ENCODE results near the gene ALS2CL.

The ALS2CL gene

GRCh38 chr3:46675426-46675825 is 18.1 kb downstream of the ALS2CL start:
- DNase-seq, result no peak

DNA sequence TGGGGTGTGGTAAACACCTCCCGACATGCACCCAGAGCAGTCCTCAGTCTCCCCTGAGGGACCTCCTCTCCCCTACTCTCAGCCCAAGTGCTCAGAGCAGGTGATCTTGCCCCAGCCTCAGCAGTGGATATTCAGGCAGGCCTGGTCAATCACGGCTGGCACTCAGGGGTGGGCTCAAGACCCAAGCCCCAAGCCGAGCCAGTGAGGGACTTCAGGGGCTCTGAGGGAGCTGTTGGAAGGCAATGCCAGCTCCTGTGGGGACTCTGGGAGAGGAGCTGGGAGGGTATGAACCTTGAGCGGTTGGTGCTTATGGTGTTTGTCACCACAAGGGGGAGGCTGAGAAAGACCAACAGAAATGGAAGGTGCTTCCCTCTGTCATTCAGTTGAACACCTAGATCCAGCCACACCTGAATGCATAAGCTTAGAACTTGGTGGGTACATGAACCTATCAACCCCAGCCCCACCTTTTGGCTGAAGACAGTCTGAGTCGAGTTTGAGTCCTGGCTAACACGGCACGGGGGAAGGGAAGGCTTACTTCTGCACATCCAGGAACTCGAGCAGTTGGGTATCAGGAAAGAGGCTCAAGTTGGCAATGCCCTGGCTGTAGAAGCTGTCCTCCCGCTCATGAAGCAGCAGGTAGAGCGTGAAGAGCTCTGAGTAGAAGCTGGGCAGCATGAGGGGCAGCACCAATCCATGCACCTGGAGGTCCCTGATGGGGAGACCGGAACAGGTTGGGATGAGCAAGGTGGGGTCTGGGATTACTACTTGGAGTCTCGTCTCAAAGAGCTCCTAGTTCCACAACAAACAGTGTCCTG is 19.2 kb downstream of the ALS2CL start:
- no peak for DNase-seq

- DNase-seq, result no peak
These were observed 20.1 kb downstream of the ALS2CL start for GRCh38 chr3:46673151-46674030.

DNA sequence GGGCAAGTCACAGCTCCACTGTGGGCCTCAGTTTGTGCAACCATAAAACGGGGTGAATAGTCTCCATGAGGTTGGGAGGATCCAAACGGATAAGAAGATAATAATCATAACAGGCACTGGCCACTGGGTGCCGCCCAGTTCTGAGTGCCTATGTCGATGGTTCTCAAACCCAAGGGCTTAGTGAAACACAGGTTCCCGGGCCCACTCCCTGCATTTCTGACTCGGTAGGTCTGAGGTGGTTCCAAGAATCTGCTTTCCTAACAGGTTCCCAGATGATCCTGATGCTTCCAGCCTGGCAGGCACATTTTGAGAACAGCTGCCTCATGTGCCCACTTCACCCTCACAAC is 21.2 kb downstream of the ALS2CL start:
- DNase-seq, result no peak

- no peak for DNase-seq
These were observed 21.7 kb downstream of the ALS2CL start for GRCh38 chr3:46671541-46672348.

- no peak for DNase-seq
These were observed 22.5 kb downstream of the ALS2CL start for GRCh38 chr3:46670891-46671427.

DNA sequence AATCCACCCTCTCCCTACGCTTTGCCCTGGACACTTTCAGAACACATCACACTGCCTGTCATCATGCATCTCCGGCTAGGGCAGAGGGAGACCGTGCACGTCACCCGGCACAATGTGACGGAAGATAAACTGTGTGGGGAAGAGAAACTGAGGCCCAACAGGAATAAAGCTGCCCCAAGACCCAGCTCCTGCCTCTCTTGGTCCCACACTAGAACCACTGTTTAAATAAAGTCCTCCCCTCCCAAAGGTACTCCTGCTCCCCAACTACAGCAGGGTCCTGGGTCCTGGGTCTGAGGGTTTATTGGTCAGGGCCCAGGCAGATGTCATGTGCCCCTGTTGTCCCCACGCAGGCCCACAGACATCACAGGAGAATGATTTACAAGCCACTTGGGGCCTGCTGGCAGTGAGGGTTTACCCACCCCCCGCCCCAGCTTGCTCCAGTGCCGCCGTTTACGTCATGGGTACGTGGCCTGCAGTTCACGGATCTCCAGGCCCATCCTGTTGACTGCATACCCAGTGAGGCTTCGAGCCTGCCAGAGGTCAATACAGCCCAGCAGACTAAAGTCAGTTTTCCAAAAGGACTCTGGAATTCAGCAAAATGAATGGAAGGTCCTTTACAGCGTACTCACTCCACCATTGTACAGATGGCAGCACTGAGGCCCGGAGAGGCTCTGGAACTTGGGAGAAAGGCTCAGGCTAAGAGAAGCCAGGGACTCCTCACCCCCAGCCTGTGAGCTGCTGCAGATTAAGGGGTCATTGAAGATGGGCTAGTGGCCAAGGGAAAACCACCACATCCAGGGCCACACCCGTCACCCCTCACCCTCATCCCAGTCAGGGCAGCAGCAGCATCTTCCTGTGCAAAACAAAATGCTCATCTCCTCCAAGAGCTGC is 23.2 kb downstream of the ALS2CL start:
- no peak for DNase-seq

- no peak for DNase-seq
These were observed 24.1 kb downstream of the ALS2CL start for GRCh38 chr3:46669191-46669999.

- DNase-seq, result no peak
These were observed 24.9 kb downstream of the ALS2CL start for GRCh38 chr3:46668591-46668990.

- DNase-seq, result no peak
These were observed 25.4 kb downstream of the ALS2CL start for GRCh38 chr3:46668116-46668515.

- no peak for DNase-seq
These were observed 25.8 kb downstream of the ALS2CL start for GRCh38 chr3:46667657-46668056.

DNA sequence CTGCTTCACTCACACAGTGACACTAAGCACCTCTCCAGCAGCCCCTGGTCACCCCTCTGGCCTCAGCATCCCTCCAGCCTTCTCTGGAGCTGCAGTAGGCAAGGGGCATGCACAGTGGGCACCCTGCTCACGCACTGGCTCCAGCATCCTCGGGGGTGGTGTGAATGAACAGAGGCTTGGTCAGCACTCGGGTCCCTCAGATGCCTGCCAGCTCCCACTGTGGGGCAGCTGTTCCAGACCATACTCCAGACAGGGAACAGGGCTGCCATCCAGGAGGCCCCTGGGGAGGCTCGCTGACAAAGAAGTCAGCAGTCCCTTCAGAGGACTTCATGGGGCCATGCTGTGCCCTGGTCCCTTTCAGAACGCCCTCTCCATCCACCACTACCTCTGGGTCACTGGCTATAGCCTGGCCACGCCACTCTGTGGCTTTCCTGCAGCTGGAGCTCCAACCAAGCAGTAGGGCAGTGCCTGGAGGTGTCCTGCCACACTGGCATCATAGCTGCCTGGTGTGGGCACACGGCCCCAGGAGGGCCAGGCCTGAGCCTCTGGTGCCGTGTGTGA is 26.3 kb downstream of the ALS2CL start:
- no peak for DNase-seq

DNA sequence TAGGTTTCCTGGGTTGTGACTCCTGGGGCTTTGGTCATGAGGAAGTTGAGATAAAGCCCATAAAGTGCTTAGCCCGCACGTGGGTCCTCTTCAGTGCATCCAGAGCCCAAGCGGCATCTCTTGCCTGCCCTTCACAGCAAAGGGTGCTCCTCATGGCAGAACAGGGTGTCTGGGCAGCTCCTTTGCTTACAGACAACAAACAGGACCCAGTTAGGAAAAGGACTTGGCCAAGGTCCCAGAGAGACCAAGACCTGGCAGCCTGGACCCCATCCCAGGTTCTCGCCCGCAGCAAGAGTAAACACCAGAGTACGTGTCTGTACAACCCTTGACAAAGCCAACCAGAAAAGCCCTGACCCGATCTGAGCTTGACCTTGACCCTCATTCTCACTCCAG is 27.0 kb downstream of the ALS2CL start:
- no peak for DNase-seq

DNA sequence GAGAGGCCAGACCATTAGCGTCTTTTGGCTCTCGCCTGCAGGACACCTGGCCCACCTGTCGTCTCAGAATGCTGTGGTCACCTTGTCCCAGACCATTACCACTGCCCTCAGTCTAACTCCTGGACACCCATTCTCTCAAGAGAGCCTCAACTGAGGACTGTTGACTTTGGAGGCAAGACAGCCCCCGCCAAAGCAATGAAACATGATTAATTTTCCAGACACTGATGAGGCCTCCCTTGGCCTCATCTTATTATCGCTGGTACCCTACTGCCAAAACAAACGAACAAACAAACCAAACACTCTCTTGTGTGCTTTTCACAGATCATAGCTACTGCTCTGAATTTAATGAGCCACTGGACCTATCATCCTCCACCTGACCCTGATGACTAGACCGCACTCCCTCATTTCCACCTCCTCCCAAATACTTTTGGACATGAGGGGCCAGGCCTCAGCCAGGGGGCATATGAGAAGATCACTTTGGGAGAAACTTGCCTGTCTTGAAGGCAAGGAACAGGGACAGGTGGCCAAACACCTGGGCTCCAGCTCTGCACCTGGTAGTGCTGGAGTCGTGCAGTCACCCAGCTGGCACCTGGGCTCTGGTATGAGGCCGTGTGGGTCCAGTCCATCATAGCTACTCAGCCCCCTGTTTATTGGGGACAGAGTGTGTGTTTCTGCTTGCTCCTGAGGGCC is 27.6 kb downstream of the ALS2CL start:
- DNase-seq, result no peak

DNA sequence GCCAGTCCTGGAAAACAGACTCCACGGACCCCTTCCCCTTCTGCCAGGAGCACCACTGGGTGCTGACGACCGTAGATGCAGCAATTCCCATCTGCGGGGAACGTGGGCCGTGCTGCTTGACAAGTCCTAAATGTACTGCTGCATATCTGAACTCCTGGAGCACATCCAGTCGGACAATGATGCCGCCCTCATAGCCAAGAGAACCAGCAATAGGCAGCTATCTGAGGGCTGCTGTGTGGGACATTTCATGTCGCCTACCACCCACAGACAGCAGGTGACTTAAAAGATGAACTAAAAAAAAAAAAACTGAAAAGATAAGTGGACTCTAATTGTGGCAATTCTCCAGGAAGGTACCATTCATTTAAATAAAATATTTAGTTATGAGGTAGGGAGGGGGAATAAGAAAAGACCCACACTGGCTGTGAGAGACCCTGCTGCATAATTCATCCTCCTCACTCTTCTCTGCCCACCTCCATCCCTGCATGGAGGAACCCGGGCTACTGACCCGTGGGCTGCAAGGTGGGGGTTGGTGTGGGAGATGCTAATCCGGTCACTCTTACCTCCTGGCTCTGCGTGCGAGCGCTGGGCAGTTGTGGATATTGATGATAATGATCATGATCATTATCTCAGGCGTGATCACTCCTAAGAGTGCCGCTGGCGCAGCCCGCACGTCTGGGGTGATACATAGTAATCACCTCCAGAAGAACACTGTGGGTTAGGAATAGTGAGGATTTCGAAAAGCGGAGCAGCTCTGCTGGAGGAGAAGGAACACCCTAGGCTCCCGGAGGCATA is 28.3 kb downstream of the ALS2CL start:
- no peak for DNase-seq

GRCh38 chr3:46664188-46664970 is 29.1 kb downstream of the ALS2CL start:
- DNase-seq, result no peak

DNA sequence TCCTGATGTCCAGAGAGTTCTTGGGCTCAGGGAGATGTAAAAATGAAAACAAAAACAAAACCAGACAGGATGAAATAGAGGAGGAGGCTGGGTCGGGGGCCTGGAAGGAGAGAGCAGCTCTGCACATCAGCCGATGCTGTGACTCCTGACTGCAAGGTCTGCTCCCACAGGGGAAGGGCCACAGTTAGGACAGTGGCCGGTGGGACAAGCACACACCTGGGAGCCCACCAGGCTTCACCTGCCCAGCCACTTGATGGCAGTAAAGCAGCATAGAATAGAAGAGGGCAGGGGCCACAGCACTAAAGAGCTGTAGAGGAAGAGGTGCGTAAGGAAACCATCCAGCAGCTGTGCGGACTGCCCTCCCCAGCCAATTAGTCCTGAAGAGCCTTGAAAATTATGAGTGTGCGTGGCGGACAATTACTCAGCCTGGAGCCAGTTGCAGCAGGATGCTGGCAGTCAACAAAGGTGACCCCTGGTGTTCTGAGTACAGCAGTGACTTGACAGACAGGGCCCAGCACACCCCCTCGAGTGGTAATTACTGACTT is 29.8 kb downstream of the ALS2CL start:
- DNase-seq, result peak; percentile 10
